ENCODE data around the gene PRKCQ.
"Not testable (repeated sequence)": the region's sequence is repeated elsewhere in the genome, so short reads cannot be mapped to it uniquely, and the experiment has no call there.

The PRKCQ gene

DNA sequence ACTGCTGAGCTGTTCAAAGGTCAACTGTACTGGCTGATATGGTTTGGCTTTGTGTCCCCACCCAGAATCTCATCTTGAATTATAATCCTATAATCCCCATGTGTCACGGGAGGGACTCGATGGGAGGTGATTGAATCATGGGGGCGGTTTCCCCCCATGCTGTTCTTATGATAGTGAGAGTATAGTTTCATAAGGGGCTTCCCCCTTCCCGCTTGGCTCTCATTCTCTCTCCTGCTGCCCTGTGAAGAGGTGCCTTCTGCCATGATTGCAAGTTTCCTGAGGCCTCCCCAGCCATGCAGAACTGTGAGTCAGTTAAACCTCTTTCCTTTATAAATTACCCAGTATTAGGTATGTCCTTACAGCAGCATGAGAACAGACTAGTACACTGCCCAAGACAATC lies 140.2 kb downstream of the PRKCQ start:
- not testable (repeated sequence) for DNase-seq

DNA sequence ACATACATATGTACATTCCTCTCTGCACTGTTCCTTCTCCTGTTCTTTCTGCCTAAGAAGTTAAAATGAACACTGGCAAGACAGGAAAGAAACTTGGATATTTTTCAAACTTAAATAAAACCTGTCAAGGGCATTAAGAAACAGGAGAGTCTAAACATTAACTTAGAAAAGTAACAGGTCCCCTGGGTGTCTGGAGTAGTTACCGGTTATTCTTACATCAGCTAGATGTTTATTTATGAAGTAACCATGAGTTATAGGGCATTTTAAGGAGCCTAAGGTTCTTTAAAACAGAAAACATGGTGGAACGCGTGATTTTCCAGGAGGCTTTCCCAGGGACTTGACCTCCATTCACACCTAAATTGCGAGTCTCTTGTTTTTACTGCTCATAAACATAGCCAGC lies 148.2 kb downstream of the PRKCQ start:
- no peak for DNase-seq

GRCh38 chr10:6431186-6431585 lies 148.9 kb downstream of the PRKCQ start:
- DNase-seq, result no peak

- DNase-seq, result no peak
Measured at GRCh38 chr10:6430423-6430980, 149.6 kb downstream of the PRKCQ start.

DNA sequence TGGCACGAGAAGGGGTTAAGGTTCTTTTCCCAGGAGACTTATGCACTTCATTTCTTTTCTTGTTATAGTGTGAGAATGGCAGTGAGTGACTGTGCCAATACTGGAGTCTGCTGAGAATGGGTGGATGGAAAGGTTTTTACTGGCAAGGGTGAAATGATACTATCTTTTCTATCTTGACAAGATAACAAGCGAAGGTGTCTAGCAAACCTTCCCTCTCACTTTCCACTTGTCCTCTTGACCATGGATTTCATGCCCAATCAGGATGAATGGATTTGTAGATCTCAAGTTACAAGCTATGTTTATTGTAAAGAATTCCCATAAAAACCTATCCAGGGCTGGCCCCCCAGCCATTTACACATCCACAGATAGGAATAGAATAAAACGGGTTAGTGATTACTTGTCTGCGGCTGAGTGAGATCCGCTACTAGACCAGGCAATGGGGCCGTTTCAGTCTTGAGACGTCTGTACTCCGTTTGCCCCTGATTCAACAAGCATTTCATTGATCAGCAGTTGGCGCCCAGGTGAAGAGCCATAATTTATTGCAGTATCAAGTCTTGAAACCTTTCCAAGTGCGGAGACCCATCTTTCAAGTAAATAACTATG lies 152.6 kb downstream of the PRKCQ start:
- no peak for DNase-seq

DNA sequence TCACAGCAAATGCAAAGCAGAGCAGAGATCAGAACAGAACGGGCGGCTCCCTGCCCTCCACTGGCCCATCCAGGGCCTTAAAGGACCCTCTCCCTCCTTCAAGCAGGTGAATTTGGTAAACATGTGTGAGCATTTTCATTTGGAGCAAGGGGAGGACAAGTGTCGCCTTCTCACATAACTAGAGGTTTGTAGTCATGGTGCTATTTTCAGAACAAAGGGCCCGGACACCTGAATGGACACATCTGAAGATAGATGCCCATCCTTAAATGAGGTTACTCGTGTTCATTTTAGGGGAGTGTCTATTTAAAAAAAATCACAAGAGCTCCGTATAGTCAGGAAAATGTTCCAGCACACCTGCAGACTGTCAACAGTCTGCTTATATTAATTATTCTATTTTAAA lies 153.8 kb downstream of the PRKCQ start:
- no peak for DNase-seq

DNA sequence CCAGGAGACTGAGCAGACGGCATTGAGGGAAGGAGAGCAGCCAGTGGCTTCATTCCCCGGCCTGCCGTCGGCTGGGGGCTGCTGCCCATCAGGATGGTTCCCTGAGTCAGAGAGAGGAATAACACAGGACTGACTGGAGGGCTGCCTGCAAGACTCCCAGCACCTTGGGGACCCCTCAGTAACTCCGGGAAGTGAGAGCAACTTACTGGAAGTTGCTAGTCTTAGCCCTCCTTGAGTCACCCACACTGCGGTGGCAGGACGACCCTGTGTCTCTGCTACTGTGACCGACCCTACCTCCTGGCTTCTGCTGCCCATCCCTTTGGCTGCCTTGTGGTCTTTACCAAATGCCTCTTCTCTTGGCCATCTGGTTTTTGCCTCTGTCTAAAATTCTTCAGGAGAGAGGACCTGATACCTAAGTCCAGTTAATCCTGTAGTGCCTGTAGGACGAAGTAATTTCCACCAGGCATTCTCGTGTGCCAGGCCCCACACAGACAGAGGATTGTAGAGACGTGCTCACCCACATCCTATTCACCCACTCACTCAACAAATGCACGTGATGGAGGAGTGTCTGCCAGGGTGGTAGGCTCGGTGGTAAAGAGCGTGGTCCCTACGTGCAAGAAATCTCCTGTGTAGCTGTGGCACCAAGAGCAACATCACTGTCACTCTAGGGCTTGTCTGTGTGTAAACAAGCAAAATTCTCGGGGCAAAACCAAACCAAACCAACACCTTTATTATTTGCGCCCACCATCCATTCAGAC lies 156.5 kb downstream of the PRKCQ start:
- no peak for DNase-seq

DNA sequence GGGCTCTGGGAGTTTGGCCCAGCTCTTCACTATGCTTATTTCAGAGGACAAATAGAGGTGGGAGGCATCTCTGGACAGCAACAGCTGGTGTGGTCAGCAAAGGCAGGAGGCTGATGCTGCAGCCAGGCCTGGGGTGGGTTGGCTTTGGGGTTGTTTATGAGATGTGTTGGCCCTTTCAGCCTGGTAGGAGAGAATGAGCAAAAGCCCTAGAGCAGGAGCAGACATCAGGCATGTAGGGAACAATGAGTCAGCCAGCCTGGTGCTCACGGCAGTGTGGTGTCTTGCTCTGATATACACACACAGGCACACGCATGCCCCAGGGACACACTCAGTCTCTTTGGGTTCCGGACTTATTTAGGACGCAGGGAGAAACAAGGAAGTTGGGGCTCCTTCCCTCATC lies 157.1 kb downstream of the PRKCQ start:
- DNase-seq, result no peak

GRCh38 chr10:6418613-6419216 lies 161.4 kb downstream of the PRKCQ start:
- no peak for DNase-seq

DNA sequence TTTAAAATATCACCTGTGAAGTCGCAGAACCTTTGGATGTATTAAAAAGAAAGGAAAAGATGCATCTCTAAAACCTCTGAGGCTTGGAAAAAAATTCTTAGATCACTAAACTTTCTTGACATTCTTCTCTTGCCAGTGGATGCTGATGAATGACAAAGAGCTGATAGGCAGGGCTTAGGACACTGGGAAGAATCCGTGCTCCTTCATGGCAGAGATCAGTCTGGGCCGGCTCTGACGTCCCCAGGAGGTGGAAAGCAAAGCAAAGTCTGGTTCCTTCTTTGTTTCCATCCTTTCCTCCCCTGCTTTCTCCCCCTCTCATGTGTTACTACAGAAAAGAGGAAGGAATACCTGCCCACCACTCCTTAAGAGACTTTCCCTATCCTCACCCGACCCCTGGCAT lies 161.9 kb downstream of the PRKCQ start:
- DNase-seq, result no peak

DNA sequence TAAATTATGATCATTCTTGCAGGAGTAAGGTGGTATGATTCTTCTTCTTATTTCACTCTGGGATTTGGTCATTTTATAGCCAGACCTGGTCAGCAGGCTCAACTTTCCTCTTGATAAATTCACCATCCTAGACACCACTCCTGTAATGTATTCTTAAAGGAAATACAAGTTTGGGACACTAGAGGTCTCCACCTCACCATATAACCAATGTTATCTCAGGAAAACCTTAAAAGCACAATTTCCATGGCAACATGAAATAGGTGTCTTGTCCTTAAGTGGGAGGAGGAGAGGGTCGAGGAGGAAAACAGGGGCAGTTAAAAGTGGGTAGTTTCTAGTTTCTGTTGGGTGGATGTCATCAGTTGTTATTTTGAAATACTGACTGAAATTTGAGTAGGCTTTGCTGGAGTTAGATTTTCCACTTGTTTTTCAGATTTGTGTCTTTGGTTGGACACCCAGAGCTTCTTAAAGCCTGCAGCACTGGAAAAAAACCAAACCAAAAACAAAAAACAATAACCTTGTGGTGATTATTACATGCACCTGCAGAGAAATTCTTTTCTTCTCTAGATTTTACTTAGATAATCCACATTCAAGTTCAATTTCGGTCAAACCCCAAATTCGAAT lies 163.1 kb downstream of the PRKCQ start:
- DNase-seq, result peak; percentile 17

DNA sequence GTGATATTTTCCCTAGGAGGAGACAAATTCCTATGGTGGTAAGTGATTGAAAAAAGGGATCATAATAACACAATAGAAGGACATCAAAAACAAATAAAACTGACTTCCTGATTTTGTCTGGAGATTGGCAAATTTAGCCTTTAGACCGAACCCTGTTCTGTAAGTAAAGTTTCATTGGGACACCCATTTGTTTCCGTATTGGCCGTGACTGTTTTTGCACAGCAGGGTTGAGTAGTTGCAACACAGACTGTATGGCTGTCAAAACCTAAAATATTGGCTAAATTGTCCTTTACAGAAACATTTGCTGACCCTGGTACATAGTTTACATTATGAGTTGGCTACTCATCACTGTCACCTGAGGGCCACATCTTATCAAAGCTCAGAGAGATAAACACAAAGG lies 168.6 kb downstream of the PRKCQ start:
- DNase-seq, result no peak

GRCh38 chr10:6410830-6411229 lies 169.2 kb downstream of the PRKCQ start:
- DNase-seq, result no peak

DNA sequence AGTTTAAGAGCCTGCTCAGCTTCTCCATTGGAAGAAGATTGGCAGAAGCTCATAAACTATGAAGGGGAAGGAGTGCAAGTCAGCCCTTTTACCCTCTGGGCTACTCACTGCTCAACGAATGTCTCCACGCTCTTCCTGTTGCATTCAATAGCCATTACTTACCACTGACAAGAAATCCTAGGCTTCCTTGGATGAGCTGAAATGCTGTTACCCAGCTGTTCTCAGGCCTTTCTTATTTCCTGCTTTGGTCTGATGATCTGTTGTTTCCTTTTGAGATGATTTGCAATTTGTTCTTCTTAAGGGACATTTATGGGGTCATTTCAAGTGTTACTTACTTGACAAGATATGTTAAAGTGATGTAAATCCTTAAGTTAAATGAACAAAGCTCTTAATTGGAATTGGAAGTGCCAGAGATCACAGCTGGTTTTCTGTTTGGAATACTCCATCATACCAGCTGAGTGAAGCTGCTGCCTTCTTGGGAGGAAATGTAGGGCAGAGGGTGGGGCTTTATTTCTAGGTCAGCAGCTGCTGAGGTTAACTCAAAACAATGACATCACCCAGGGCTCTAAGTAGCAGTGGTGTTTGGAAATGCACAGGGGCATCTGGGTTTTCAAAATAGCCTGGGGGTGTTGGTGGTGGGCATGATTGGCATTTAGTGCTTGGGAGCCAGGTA lies 170.0 kb downstream of the PRKCQ start:
- DNase-seq, result peak; percentile 63

DNA sequence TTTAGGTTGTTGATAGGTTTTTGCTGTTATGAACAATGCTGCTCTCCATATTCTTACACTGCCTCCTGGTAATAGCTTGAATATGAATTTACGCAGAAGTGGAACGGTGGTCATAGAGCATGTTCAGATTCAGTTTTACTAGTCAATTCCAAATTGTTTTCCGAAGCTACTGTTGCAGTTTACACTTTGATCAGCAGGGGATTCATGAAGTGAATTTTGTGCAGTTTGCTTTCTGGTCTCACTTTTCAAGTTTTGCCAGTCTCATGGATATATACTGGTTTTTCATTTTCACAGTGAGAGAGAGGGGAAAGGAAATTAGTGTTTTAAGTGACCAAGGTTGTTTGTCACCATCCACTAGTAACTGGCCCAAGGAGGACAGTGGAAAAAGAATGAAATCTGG lies 171.3 kb downstream of the PRKCQ start:
- DNase-seq, result no peak

GRCh38 chr10:6407034-6407721 lies 172.9 kb downstream of the PRKCQ start:
- no peak for DNase-seq

DNA sequence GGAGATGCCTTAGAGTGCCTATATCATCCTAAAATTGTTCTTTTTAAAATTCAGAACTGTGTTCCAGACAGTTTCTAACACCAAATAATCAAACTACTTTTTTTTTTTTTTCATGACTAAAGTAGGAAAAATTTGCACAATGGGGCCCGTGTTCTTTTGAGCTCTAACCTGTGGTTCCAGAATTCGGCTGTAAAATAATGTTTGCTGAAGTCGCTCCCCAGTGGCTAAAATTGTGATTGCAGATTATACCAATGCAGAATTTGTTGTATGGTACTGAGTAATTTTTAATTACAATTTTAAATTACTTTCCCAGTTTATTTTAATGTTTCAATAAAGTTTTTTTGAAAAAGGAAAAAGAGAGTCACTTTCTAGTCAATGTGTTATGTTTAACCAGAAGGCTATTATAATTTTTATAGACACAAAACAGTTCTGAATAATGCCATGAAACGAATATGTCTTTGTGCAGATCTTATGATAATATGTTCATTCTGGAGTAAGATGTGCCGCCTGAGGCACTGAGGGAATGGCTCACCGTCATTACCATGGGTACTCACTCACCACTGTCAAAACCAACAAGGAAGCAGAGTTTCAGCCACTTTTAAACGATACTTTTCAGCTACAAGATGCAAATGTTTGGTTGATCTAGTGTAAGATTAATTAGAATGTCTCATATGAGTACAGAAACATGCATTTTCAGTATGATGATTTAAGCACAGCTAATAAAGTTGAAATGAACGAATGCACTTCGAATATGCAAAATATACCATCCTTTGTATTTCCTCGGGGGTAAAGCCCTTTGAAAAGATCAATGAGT lies 173.6 kb downstream of the PRKCQ start:
- DNase-seq, result peak; percentile 37

DNA sequence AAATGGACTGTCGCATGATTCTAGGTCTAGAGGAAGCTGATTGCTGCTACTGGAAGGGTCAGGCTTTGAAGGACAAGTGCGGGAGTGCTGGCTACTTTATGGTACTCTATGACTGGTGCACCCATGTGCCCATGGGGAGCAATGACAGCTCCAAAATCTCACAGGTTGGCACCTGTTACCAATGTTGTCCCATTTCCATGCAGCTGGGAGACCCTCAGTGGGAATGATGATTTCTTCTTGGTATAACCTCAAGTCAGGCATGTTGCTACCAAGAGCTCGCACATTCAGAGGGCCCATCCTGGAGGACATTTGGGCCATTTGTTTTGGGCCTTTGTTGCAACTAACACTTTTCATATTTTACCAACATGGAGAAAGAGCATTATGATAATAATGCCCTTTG lies 174.4 kb downstream of the PRKCQ start:
- no peak for DNase-seq

DNA sequence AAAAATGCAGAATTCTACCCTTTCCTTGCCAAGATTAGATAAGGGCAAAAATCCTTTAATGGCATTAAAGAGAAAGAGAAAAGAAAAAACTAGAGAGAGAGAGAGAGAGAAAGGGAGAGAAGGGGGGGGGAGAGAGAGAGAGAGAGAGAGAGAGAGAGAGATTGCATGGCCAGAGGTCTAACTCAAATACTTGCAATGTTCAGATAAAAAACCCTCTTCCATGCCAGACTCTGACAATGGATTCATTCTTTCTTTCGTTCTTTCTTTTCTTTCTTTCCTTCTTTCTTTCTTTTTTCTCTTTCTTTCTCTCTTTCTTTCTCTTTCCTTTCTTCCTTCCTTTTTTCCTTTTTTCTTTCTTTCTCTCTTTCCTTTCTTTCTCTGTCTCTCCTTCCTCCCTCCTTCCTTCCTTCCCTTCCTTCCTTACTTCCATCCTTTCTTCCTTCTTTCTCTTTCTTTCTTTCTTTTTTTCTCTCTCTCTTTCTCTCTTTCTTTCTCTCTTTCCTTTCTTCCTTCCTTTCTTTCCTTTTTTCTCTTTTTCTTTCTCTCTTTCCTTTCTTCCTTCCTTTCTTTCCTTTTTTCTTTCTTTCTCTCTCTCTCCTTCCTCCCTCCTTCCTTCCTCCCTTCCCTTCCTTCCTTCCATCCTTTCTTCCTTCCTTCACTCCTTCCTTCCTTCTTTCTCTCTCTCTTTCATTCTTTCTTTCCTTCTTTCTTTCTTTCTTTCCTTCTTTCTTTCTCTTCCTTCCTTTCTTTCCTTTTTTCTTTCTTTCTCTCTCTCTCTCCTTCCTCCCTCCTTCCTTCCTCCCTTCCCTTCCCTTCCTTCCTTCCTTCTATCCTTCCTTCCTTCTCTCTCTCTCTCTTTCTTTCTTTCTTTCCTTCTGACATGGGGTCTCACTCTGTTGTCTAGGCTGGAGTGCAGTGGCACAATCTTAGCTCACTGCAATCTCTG lies 175.7 kb downstream of the PRKCQ start:
- no peak for DNase-seq

- no peak for DNase-seq
Measured at GRCh38 chr10:6402960-6403359, 177.1 kb downstream of the PRKCQ start.
